HG03045 (cell line): ENCODE data around the gene RNF187.

Source experiments
- ATAC-seq: cut with Tn5 transposase; IDR thresholded peaks from one replicate; pipeline ENCODE4 v1.9.1; 2021; ENCODE audit warnings: mild to moderate bottlenecking, moderate library complexity; ENCODE audit not compliant: unreplicated experiment

RNF187 gene

GRCh38 chr1:228542981-228543380 lies 55.8 kb downstream of the RNF187 start:
- no peak for ATAC-seq

DNA sequence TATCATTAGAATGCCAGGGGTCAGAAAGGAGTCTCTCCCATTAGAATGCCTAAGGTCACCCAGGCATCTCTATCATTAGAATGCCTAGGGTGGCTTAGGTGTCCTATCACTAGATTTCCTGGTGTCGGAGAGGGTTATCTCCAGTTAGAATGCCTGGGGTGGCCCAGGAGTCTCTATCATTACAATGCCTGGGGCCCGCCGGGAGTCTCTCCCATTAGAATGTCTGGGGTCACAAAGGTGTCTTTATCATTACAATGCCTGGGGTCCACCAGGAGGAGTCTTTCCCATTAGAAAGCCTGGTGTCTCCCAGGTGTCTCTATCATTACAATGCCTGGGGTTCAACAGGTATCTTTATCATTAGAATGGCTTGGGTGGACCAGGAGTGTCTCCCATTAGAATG lies 56.2 kb downstream of the RNF187 start:
- no peak for ATAC-seq

DNA sequence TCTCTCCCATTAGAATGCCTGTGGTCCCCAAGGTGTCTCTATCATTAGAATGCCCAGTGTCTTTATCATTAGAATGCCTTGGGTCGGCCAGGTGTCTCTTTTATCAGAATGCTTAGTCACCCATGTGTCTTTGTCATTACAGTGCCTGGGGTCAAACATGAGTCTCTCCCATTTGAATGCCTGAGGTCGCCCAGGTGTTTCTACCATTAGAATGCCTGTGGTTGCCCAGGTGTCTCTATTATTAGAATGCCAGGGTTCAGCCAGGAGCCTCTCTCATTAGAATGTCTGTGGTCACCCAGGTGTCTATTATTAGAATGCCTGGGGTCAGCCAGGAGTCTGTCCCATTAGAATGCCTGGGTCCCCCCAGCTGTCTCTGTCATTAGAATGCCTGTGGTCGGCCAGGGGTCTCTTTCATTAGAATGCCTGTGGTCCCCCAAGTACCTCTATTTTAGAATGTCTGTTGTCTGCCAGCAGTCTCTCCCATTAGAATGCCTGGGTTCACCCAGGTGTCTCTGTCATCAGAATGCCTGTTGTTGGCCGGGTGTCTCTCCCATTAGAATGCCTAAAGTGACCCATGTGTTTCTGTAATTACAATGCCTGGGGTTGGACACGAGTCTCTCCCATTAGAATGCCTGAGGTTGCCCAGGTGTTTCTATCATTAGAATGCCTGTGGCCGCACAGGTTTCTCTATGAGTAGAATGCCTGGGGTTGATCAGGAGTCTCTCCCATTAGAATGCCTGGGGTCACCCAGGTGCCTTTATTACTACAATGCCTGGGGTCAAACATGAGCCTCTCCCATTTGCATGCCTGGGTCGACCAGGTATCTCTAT lies 57.1 kb downstream of the RNF187 start:
- ATAC-seq: no peak

- no peak for ATAC-seq
Measured at GRCh38 chr1:228544921-228545591, 57.9 kb downstream of the RNF187 start.
